Thyroid gland (tissue), 4 donors: ENCODE data around the gene HBA2. TPM values are rescaled to one million over a fixed set of nuclear protein-coding genes. Genes with fewer than 3 reads are reported as not detected.

ENCODE experiments used
- DNase-seq, 2 donors: peaks; one replicate each; pipeline ENCODE4 v3.0.0-alpha.2; 2019
- H3K27ac ChIP-seq, 3 donors: fragments of 200-600 bp; sonication (generic); 1 replicate in 2 of 3; 2 replicates in 1 of 3; pipeline ENCODE4 v1.5.1; 2016 to 2019; ENCODE audit warnings: mild to moderate bottlenecking in 1 of 3, moderate library complexity in 1 of 3
- H3K27me3 ChIP-seq: fragments of 200-600 bp; sonication (generic); one replicate; pipeline ENCODE4 v1.5.1; 2019
- H3K36me3 ChIP-seq, 2 donors: fragments of 200-600 bp; sonication (generic); one replicate each; pipeline ENCODE4 v1.5.1; 2016 to 2019
- H3K4me1 ChIP-seq, 2 donors: fragments of 200-600 bp; sonication (generic); one replicate each; pipeline ENCODE4 v1.5.1; 2017 to 2019
- H3K4me3 ChIP-seq, 3 donors: fragments of 200-600 bp; sonication (generic); replicated peaks in 1 of 3; 1 replicate in 2 of 3; 2 replicates in 1 of 3; pipeline ENCODE4 v1.5.1; 2016; ENCODE audit warnings: mild to moderate bottlenecking in 1 of 3
- H3K9me3 ChIP-seq: fragments of 200-600 bp; sonication (generic); one replicate; pipeline ENCODE4 v1.5.1; 2017
- CTCF ChIP-seq, 6 experiments: fragments of 200-600 bp in 3 of 6; fragments of 450-650 bp in 3 of 6; sonication (generic) in 3 of 6; IDR thresholded peaks; one replicate each; pipeline ENCODE4 v1.5.1; 2016 to 2019; ENCODE audit warnings: antibody characterized with exemption in 6 of 6, mild to moderate bottlenecking in 2 of 6, inconsistent platforms in 1 of 6, moderate library complexity in 1 of 6
- POLR2A ChIP-seq, 2 donors: fragments of 450-650 bp; IDR thresholded peaks; one replicate each; pipeline ENCODE4 v1.6.1; 2017; ENCODE audit warnings: antibody characterized with exemption in 2 of 2, mild to moderate bottlenecking in 2 of 2, moderate library complexity in 1 of 2
- WGBS, 2 donors: methylation state at CpG; one replicate each; pipeline ENCODE4 v1.1.5; 2017; 5-methylcytosine and 5-hydroxymethylcytosine counted together
- intact Hi-C: fragments of 100-400 bp; cut with DNase I; formaldehyde crosslinking; loops from one replicate; pipeline ENCODE4 v1.15.1; 2023
- total RNA-seq, 4 donors: library from RNA; depleted of rRNA; stranded (reverse); fragments of >200 nt; gene quantifications; one replicate each; pipeline ENCODE4 v1.2.3, GENCODE V29; 2016

HBA2 gene
- total RNA-seq, 4 donors from 2014 or later, result 21.2 to 136 (median 51.3) TPM

- no peak for DNase-seq
- 80 to 91% methylated on average over 12 to 13 of the region's 13 CpGs for WGBS, 2 donors
- Histone ChIP-seq H3K27ac (no peak overlapping the region), H3K27me3 (no peaks in the 10 kb centered on the region), H3K36me3 (peaks cover 27 to 28% of the 10 kb centered on the region in 2 donors), H3K9me3 (no peaks in the 10 kb centered on the region), H3K4me1 (peaks cover 10 to 15% of the 10 kb centered on the region in 2 donors), H3K4me3 (no peak overlapping the region)
- no peak for TF ChIP-seq CTCF (IDR thresholded peaks at IDR 0.05)
- no peak for TF ChIP-seq POLR2A (IDR thresholded peaks at IDR 0.05)
- intact Hi-C loops, result no loop called here
Observed at GRCh38 chr16:185213-185612, 12.5 kb downstream of the HBA2 start.

- Histone ChIP-seq H3K36me3 (peaks cover 31 to 33% of the 10 kb centered on the region in 2 donors), H3K9me3 (no peaks in the 10 kb centered on the region), H3K27ac (no peak overlapping the region), H3K4me3 (no peak overlapping the region), H3K27me3 (no peaks in the 10 kb centered on the region), H3K4me1 (peaks cover 6 to 10% of the 10 kb centered on the region in 2 donors)
- DNase-seq, result no peak
- intact Hi-C loops, result no loop called here
- TF ChIP-seq CTCF (IDR thresholded peaks at IDR 0.05) (no peak), POLR2A (IDR thresholded peaks at IDR 0.05) (no peak)
- 87 to 91% methylated on average over 7 to 11 of the region's 11 CpGs for WGBS, 2 donors
Observed at GRCh38 chr16:185691-186090, 13.0 kb downstream of the HBA2 start.

- Histone ChIP-seq H3K36me3 (peaks cover 47 to 50% of the 10 kb centered on the region in 2 donors), H3K27me3 (no peaks in the 10 kb centered on the region), H3K4me1 (no peaks in the 10 kb centered on the region), H3K27ac (no peak overlapping the region), H3K4me3 (no peak overlapping the region), H3K9me3 (no peaks in the 10 kb centered on the region)
- 96% methylated on average over 7 of the region's 8 CpGs for WGBS, 2 donors
- no peak for TF ChIP-seq CTCF (IDR thresholded peaks at IDR 0.05)
- no peak for DNase-seq
- intact Hi-C loops, result no loop called here
Observed at GRCh38 chr16:187330-187729, 14.7 kb downstream of the HBA2 start.

GRCh38 chr16:188674-189073 is 16.0 kb downstream of the HBA2 start:
- Histone ChIP-seq H3K27me3 (no peaks in the 10 kb centered on the region), H3K4me3 (no peak overlapping the region), H3K9me3 (no peaks in the 10 kb centered on the region), H3K36me3 (peaks cover 53 to 60% of the 10 kb centered on the region in 2 donors), H3K4me1 (no peaks in the 10 kb centered on the region), H3K27ac (no peak overlapping the region)
- intact Hi-C loops, result no loop called here
- 75 to 95% methylated on average over 5 to 6 of the region's 8 CpGs for WGBS, 2 donors
- TF ChIP-seq CTCF (IDR thresholded peaks at IDR 0.05) (no peak), POLR2A (IDR thresholded peaks at IDR 0.05) (no peak)
- DNase-seq, result no peak

- Histone ChIP-seq H3K27me3 (no peaks in the 10 kb centered on the region), H3K9me3 (no peaks in the 10 kb centered on the region), H3K4me1 (no peaks in the 10 kb centered on the region), H3K36me3 (peaks cover 57 to 69% of the 10 kb centered on the region in 2 donors), H3K4me3 (no peak overlapping the region), H3K27ac (no peak overlapping the region)
- TF ChIP-seq POLR2A (IDR thresholded peaks at IDR 0.05), result no peak
- no peak for TF ChIP-seq CTCF (IDR thresholded peaks at IDR 0.05)
- 93 to 96% methylated on average over 34 of the region's 34 CpGs for WGBS, 2 donors
- DNase-seq, result no peak
- intact Hi-C loops, result no loop called here
Observed at GRCh38 chr16:189604-190186, 17.0 kb downstream of the HBA2 start.
